IPS DF 6.9 (cell line): Measurements from ENCODE around the gene PADI3.

ENCODE experiments used
- DNase-seq: peaks from one replicate; pipeline ENCODE4 v3.0.0-alpha.2; 2013; ENCODE audit warnings: low read depth, low spot score
- H3K27ac ChIP-seq: one replicate; pipeline ENCODE4 v1.5.1; 2013; ENCODE audit warnings: low read length, control low read depth
- H3K27me3 ChIP-seq: 2 replicates; pipeline ENCODE4 v1.6.1; 2013; ENCODE audit warnings: mild to moderate bottlenecking, low read length; ENCODE audit not compliant: control insufficient read depth, insufficient read depth
- H3K36me3 ChIP-seq: 2 replicates; pipeline ENCODE4 v1.6.1; 2013; ENCODE audit warnings: low read length; ENCODE audit not compliant: control insufficient read depth, insufficient read depth
- H3K4me1 ChIP-seq: 2 replicates; pipeline ENCODE4 v1.6.1; 2013; ENCODE audit warnings: low read length; ENCODE audit not compliant: control insufficient read depth, insufficient read depth
- H3K4me3 ChIP-seq: 2 replicates; pipeline ENCODE4 v1.5.1; 2013; ENCODE audit warnings: mild to moderate bottlenecking, low read length
- H3K9me3 ChIP-seq: 2 replicates; pipeline ENCODE4 v1.6.1; 2013; ENCODE audit warnings: low read length, inconsistent platforms; ENCODE audit not compliant: control insufficient read depth, insufficient read depth
- WGBS: extraction: QIAGEN DNeasy Blood & Tissue Kit; methylation state at CpG from one replicate; pipeline ENCODE4 v1.1.7; 2013; ENCODE audit warnings: mixed read lengths, missing lambda C conversion rate; ENCODE audit not compliant: insufficient read length, insufficient coverage; 5-methylcytosine and 5-hydroxymethylcytosine counted together

Gene PADI3

GRCh38 chr1:17304151-17304825 is 55.4 kb downstream of the PADI3 start:
- H3K27me3 ChIP-seq: no peaks in the 10 kb centered on the region
- H3K36me3 ChIP-seq: no peaks in the 10 kb centered on the region
- no CpG with 5 or more reads among the region's 6 CpGs for WGBS
- H3K27ac ChIP-seq: no peak overlapping the region
- H3K9me3 ChIP-seq: no peaks in the 10 kb centered on the region
- 0 out of 2 replicates have a peak, but pooled peaks cover 2% of the 10 kb centered on the region for H3K4me1 ChIP-seq
- no peak for DNase-seq
- no peak overlapping the region for H3K4me3 ChIP-seq

- Histone ChIP-seq H3K4me3 (no peak overlapping the region), H3K9me3 (no peaks in the 10 kb centered on the region), H3K4me1 (0 out of 2 replicates have a peak, but pooled peaks cover 2% of the 10 kb centered on the region), H3K27me3 (no peaks in the 10 kb centered on the region), H3K36me3 (no peaks in the 10 kb centered on the region), H3K27ac (no peak overlapping the region)
- no peak for DNase-seq
- WGBS: no CpG with 5 or more reads among the region's 6 CpGs
These were observed 55.9 kb downstream of the PADI3 start for GRCh38 chr1:17304826-17305175.

- Histone ChIP-seq H3K27me3 (no peaks in the 10 kb centered on the region), H3K4me3 (no peak overlapping the region), H3K9me3 (no peaks in the 10 kb centered on the region), H3K27ac (no peak overlapping the region), H3K36me3 (no peaks in the 10 kb centered on the region), H3K4me1 (0 out of 2 replicates have a peak, but pooled peaks cover 2% of the 10 kb centered on the region)
- WGBS: no CpG with 5 or more reads among the region's 14 CpGs
- DNase-seq: no peak
These were observed 56.7 kb downstream of the PADI3 start for GRCh38 chr1:17305576-17306095.

GRCh38 chr1:17306407-17306806 is 57.5 kb downstream of the PADI3 start:
- DNase-seq: no peak
- Histone ChIP-seq H3K4me1 (0 out of 2 replicates have a peak, but pooled peaks cover 2% of the 10 kb centered on the region), H3K9me3 (no peaks in the 10 kb centered on the region), H3K36me3 (no peaks in the 10 kb centered on the region), H3K27me3 (no peaks in the 10 kb centered on the region), H3K4me3 (no peak overlapping the region), H3K27ac (no peak overlapping the region)
- no CpG with 5 or more reads among the region's 6 CpGs for WGBS

- no CpG with 5 or more reads among the region's 6 CpGs for WGBS
- no peak for DNase-seq
- Histone ChIP-seq H3K4me3 (no peak overlapping the region), H3K4me1 (0 out of 2 replicates have a peak, but pooled peaks cover 2% of the 10 kb centered on the region), H3K27ac (no peak overlapping the region), H3K27me3 (no peaks in the 10 kb centered on the region), H3K9me3 (no peaks in the 10 kb centered on the region), H3K36me3 (no peaks in the 10 kb centered on the region)
These were observed 58.0 kb downstream of the PADI3 start for GRCh38 chr1:17306921-17307320.

- DNase-seq: no peak
- Histone ChIP-seq H3K4me3 (no peak overlapping the region), H3K36me3 (no peaks in the 10 kb centered on the region), H3K9me3 (no peaks in the 10 kb centered on the region), H3K27ac (no peak overlapping the region), H3K4me1 (0 out of 2 replicates have a peak, but pooled peaks cover 2% of the 10 kb centered on the region), H3K27me3 (no peaks in the 10 kb centered on the region)
- whole genome bisulfite sequencing: no CpG with 5 or more reads among the region's 6 CpGs
These were observed 58.4 kb downstream of the PADI3 start for GRCh38 chr1:17307329-17307728.

GRCh38 chr1:17307946-17308345 is 59.0 kb downstream of the PADI3 start, which contains the start of gene PADI4:
TSS of gene PADI4 (plus strand) at chr1:17308197. CDS start at chr1:17308223, 26 bp downstream.
- no peak within 1 kb of the TSS for H3K27ac ChIP-seq
- no peaks in the 10 kb centered on the region for H3K27me3 ChIP-seq
- 0 out of 2 replicates have a peak, but pooled peaks cover 2% of the 10 kb centered on the region for H3K4me1 ChIP-seq
- no CpG with 5 or more reads among the region's 8 CpGs for WGBS
- no peaks in the 10 kb centered on the region for H3K36me3 ChIP-seq
- H3K4me3 ChIP-seq: no peak within 1 kb of the TSS
- H3K9me3 ChIP-seq: no peaks in the 10 kb centered on the region
- no peak for DNase-seq

- Histone ChIP-seq H3K4me3 (no peak overlapping the region), H3K36me3 (no peaks in the 10 kb centered on the region), H3K27ac (no peak overlapping the region), H3K27me3 (no peaks in the 10 kb centered on the region), H3K4me1 (0 out of 2 replicates have a peak, but pooled peaks cover 2% of the 10 kb centered on the region), H3K9me3 (no peaks in the 10 kb centered on the region)
- no CpG with 5 or more reads among the region's 6 CpGs for whole genome bisulfite sequencing
- DNase-seq: no peak
These were observed 59.7 kb downstream of the PADI3 start for GRCh38 chr1:17308593-17308992.

- Histone ChIP-seq H3K36me3 (no peaks in the 10 kb centered on the region), H3K4me1 (peaks cover 2% of the 10 kb centered on the region; the same call in 1 of the 2 replicates)
- WGBS: no CpG with 5 or more reads among the region's 8 CpGs
These were observed 60.6 kb downstream of the PADI3 start for GRCh38 chr1:17309426-17310067.

GRCh38 chr1:17310068-17310640 is 61.3 kb downstream of the PADI3 start:
- Histone ChIP-seq H3K27me3 (no peaks in the 10 kb centered on the region), H3K36me3 (no peaks in the 10 kb centered on the region), H3K9me3 (no peaks in the 10 kb centered on the region), H3K27ac (no peak overlapping the region), H3K4me1 (peaks cover 3% of the 10 kb centered on the region; the same call in 1 of the 2 replicates), H3K4me3 (no peak overlapping the region)
- no peak for DNase-seq
- no CpG with 5 or more reads among the region's 7 CpGs for WGBS

More at GRCh38 chr1:17309426-17310067, 60.6 kb downstream of the PADI3 start:
- H3K27me3 ChIP-seq: no peaks in the 10 kb centered on the region
- no peak overlapping the region for H3K4me3 ChIP-seq
- DNase-seq: no peak
- H3K9me3 ChIP-seq: no peaks in the 10 kb centered on the region
- H3K27ac ChIP-seq: no peak overlapping the region
